Astrocyte (in vitro differentiated cells and primary cell): ENCODE data around the gene STRIP2.

Experiments used
- CTCF ChIP-seq: IDR thresholded peaks from 2 replicates; pipeline ENCODE4 v1.5.1; 2011; ENCODE audit warnings: low read depth, mild to moderate bottlenecking, inconsistent platforms, low read length, moderate library complexity; ENCODE audit not compliant: insufficient read depth
- EZH2 ChIP-seq: IDR thresholded peaks from 2 replicates; pipeline ENCODE4 v1.6.1; 2012; ENCODE audit warnings: mild to moderate bottlenecking, low read length, inconsistent platforms; ENCODE audit not compliant: insufficient read depth

- TF ChIP-seq CTCF: no peak
- no peak for TF ChIP-seq EZH2
Observed at GRCh38 chr7:129468547-129468946, 34.3 kb downstream of the STRIP2 start.
